GM19240 (cell line): ENCODE measurements around the gene GEMIN7.
A peak's percentile ranks its signal among the peaks of the same experiment; 100 is the strongest.

Source experiments
- DNase-seq: peaks from one replicate; pipeline ENCODE4 v3.0.0; 2011; ENCODE audit warnings: low spot score; ENCODE audit not compliant: insufficient read length

The GEMIN7 gene, protein sequence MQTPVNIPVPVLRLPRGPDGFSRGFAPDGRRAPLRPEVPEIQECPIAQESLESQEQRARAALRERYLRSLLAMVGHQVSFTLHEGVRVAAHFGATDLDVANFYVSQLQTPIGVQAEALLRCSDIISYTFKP

DNA sequence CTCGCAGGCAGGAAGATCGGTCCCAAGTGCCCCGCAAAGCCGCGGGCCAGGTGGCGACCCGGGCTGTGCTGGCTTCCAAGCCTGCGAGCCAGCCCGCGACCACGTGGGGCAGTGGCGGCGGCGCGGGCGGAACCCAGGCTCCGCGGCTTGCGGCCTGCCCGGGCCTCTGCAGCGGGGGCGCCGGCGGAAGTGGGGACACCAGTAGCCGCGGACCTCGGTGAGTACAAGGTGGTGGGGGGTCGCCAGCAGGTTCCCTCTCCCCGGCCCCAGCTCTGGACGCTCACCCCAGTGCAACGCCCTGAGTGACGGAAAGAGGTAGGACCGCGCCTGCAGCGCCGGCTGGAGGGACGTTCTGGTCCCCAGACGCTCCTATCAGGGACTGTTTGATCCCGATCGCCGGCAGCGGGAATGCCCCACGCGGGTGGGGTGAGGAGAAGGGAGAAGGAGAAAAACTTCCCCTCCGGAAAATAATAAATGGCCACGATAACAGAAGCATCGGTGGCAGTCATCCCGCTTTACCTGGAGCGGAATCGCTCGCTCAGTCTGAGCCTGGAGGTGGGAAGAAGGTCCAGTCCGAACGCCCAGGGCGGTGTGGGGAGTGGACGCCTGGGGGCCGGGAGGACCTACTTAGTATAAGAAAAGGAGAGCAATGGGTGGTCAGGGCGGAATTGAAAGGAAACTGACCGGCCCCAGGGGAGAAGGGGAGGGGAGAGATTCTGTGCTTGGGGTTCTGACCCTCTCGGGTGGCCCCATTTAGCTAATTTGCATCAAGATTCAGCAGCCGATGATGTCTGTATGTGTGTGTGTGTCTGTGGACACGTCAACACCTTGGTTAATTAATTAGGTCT is at the start of gene GEMIN7:
Gene GEMIN7 (plus strand): TSS at position 198 of the 848 bp plus-strand sequence. CDS start 10,855 bp downstream, outside the sequence.
- DNase-seq, result peak; percentile 65

GRCh38 chr19:45030825-45031224 is 48.2 kb upstream of the GEMIN7 start:
- no peak for DNase-seq

DNA sequence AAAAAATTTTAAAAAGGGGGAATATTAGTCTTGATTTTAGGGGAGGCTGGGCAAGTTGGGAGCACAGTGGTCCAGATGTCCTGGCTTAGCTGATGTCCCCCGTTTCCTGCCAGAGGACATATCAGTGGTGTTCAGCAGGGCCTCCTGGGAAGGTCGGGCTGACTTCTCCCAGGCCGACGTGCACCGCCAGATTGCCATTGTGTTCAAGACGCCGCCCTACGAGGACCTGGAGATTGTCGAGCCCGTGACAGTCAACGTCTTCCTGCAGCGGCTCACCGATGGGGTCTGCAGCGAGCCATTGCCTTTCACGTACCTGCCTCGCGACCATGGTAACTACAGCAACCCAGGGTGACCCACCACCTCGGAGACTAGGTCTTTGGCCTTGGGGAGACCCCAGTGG is 46.6 kb upstream of the GEMIN7 start:
- no peak for DNase-seq

DNA sequence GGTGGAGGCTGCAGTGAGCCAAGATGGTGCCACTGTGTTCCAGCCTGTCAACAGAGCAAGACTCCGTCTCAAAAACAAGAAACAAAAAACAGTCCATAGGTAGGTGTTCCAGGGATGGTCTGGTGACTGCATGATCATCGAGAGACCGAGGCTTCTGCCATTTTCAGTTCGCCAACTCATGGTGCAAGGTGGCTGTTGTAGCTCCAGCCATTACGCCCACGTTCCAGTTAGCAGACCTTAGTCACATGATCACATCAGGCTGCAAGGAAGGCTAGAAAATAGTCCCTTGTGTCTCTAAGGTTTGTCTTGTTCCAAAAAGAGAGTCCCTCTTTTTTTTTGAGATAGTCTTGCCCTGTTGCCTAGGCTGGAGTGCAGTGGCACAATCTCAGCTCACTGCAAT is 43.3 kb upstream of the GEMIN7 start:
- no peak for DNase-seq

- DNase-seq, result no peak
These were observed 41.5 kb upstream of the GEMIN7 start for GRCh38 chr19:45037393-45038169.

DNA sequence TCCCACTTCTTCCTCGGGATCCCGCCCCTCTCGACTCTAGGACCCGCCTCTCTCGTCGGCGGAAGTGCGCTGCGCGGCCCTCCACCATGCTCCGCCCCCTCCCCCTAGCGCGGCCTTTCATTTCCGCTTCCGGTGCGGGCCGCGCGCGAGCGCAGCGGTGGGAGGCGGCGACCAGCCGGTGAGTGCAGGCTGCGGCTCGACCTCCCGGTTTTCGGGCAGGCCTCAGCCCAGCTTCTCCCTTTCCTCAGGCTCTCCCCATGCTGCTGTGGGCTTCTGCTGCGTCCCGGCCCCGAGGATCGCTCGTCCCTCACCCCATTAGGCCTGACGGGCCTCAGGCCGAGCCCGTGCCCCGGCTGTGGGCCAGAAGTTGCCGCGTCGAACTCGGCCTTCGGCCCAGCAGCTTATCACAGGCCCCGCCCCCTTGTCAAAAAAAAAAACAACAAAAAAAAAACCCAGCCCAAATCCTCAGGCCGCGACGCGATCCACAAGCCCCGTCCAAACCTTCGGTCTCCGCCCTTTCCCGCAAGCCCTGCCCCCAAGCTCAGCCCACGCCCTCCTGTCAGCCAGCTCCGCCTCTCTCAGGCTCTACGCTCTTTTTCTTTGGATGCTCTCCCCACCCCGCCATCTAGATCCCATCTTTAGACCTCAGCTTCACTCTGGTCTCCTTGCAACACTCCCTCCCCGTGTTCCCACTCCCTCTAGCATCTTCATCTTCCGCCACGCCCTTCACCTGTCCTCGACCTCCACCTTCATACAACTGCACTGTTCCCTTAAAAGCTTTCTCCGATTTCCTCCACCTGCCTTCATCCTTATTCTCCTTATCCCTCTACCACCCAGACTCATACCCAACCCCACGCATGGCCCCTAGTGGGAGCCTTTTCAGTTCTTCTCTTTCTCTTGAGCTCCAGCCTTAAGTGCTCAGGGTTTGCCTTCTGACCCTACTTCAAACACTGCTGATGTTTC is 39.8 kb upstream of the GEMIN7 start, which contains the start of gene CLASRP:
Gene CLASRP (plus strand): TSS at position 115 of the 963 bp plus-strand sequence. CDS start 1,168 bp downstream, outside the sequence.
- peak; percentile 78 for DNase-seq

GRCh38 chr19:45040059-45040771 is 38.8 kb upstream of the GEMIN7 start:
- no peak for DNase-seq

GRCh38 chr19:45041125-45041524 is 37.9 kb upstream of the GEMIN7 start:
- no peak for DNase-seq

- no peak for DNase-seq
These were observed 33.2 kb upstream of the GEMIN7 start for GRCh38 chr19:45045671-45046353.

DNA sequence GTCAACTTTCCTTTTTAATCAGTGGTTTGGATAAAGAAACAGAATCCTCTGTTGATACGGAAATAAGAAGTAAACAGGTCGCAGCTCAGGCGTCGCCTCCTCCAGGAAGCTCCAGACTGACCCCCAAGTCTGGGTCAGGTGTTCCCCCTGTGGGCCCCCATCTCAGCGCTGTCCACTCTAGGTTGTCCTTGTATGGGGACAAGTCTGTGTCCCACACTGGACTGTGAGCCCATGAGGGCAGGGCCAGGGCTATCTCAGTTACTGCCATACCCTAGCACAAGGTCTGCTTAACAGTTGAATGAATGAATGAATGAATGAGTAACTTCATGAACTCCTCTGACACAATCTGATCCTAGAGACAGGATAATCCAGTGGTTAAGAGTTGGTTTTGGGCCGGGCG is 32.7 kb upstream of the GEMIN7 start:
- no peak for DNase-seq

DNA sequence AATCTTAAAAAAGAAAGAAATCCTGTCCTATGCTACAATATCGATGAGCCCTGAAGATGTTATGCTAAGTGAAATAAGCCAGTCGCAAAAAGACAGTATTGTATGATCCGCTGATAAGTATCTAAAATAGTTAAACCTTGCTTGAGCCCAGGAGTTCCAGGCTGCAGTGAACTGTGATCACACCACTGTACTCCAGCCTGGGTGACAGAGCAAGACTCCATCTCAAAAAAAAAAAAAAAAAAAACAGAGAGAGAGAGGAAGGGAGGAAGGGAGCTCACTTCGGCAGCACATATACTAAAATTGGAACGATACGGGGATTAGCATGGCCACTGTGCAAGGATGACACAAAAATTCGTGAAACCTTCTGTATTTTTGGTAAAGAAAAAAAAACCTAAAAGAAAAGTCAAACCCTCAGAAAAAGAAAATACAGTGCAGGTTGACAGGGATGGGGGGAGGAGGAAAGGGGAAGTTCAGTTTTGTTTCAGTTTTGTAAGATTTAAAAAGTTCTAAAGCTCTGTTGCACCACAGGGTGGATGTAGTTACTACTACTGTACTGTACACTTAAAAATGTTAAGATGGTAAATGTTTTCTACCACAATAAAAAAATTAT is 31.8 kb upstream of the GEMIN7 start:
- DNase-seq, result no peak

GRCh38 chr19:45049073-45049736 is 29.9 kb upstream of the GEMIN7 start:
- no peak for DNase-seq

DNA sequence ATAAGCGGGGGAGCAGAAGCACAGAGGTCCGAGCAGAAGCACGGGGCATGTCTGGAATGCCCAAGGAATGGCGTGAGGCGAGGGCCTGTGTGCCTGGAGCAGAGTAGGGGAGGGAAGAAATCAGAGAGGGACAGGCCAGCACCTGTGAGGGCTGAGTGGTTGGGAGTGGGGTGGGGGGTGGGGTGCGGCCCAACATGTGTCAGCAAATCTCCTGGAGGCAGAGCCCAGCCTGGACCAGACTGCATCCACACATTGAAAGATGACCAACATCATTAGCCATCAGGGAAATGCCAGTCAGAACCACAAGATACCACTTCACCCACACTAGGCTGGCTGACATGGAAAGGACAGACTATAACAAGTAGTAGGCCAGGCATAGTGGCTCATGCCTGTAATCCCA is 29.0 kb upstream of the GEMIN7 start:
- no peak for DNase-seq

- DNase-seq, result no peak
These were observed 27.0 kb upstream of the GEMIN7 start for GRCh38 chr19:45051929-45052579.

DNA sequence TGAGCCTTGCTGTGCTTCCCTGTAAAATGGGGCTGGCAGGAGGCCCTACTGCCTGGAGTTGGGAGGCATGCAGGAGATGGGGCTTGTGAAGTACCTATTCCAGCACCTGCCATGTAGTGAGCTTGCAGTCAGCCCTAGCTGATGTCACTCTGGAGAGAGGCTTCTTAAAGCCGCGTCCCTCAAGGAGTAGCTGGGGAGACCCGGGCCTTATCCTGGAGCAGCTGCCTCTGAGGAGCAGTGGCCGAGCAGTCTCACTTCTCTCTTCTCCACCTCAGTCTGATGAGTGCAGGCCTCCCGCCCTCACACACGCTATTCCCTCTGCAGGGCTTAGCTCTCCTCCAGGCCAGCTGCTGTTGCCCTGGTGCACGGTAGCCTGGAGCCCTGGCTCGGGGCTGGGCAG is 22.2 kb upstream of the GEMIN7 start:
- DNase-seq, result no peak

- no peak for DNase-seq
These were observed 21.6 kb upstream of the GEMIN7 start for GRCh38 chr19:45057444-45057843.

DNA sequence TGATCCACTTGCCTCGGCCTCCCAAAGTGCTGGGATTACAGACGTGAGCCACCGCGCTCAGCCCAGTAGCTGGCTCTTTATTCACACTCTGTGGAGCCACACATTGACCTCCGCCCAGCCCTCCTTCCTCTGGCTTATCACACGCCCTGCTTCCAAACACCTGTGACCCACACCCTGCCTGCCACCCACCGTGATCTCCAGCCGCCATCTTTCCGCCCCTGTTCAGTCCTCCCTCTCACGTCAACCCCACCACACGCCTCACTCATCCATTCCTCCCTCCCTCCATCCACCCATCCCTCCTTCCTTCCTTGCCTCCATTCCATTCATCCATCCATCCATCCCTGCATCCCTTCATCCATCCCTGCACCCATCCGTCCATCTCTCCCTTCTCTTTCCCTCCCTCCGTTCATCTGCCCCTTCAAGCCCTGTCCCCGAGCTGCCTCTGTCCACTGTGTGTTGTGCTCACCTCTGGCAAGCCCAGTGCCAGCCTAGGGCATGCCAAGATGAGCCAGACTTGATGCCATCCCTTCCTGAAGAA is 20.4 kb upstream of the GEMIN7 start:
- no peak for DNase-seq
